ENCODE results near the gene AUTS2. TPM values are rescaled to one million over a fixed set of nuclear protein-coding genes. Genes with fewer than 3 reads are reported as not detected.

The AUTS2 gene
- total and polyA plus RNA-seq, 9 of the 15 experiments (the other 6 are each of a cell fraction or from before 2014, with no cell fraction given): 0.58 TPM; not detected in 8

DNA sequence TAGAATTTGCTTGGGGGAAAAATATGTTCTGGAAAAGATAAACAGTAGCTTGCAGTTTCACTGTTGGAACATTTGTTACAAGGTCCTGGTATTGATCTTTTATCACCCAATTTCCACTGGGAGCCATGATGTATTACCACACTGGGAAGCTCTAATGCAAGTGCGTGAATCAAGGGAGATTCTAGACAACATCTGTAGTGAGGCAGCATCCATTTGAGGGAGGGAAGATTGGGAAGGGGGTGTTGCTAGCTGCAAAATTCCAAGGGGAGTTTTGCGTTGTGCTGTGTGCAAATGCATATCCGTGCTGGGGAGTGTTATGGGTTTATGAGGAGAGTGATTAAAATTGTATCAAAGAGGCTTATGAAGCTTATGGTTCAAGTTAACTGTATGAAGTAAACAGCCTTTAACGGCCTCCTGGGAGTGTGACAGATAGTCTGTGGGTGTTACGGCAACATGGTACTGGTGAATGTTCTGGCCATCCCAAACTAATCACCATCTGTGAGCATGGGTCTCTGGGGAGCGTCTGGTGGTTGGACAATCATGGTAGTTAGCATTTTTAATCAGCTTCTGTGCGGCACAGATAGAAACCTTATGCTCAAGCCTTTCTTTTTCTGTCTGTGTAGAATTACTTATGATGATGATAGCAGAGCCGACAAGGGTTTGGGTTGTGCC is 931.8 kb downstream of the AUTS2 start:
- in situ Hi-C loops (cut with MboI): no loop called here

More for the DNA sequence above, 931.8 kb downstream of the AUTS2 start:
- POLR2A ChIA-PET: interaction anchor here (1.1 kb wide), 1 partner anchor 12 kb away, joined by 3 read pairs; no protein-coding TSS in a partner anchor
- no peak overlapping the region for H3K27ac ChIP-seq (ENCODE audit: extremely low read depth, low read depth, low read length)
- H3K4me2 ChIP-seq (ENCODE audit: insufficient read depth, low read length): no peak overlapping the region
- no peak overlapping the region for H2AFZ ChIP-seq (ENCODE audit: low read depth, low read length)
- no peak overlapping the region for H3K9ac ChIP-seq (ENCODE audit: insufficient read depth in 1 of 2, low read depth in 2 of 2, low read length in 2 of 2)
- peaks cover 0 to 2% of the 10 kb centered on the region in 2 experiments; a peak in 1 of 5 replicates for H3K27me3 ChIP-seq (ENCODE audit: control insufficient read depth in 2 of 2, insufficient read depth in 2 of 2, low read length in 2 of 2)
- no peaks in the 10 kb centered on the region for H3K79me2 ChIP-seq (ENCODE audit: control insufficient read depth, insufficient read depth, low read length)
- DNase-seq (ENCODE audit: extremely low read depth in 1 of 4, low spot score in 3 of 4): no peak
- TF ChIP-seq, protein P1, sequence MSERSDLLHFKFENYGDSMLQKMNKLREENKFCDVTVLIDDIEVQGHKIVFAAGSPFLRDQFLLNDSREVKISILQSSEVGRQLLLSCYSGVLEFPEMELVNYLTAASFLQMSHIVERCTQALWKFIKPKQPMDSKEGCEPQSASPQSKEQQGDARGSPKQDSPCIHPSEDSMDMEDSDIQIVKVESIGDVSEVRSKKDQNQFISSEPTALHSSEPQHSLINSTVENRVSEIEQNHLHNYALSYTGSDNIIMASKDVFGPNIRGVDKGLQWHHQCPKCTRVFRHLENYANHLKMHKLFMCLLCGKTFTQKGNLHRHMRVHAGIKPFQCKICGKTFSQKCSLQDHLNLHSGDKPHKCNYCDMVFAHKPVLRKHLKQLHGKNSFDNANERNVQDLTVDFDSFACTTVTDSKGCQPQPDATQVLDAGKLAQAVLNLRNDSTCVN (CRISPR knock-in tag; IDR thresholded peaks at IDR 0.05): no peak
- TF ChIP-seq ZEB2 (IDR thresholded peaks at IDR 0.05): no peak
- TF ChIP-seq PYGO2 (tag; IDR thresholded peaks at IDR 0.05): no peak
- no peak for TF ChIP-seq SAP30 (IDR thresholded peaks at IDR 0.05; ENCODE audit: borderline replicate concordance, insufficient read depth, low read depth, low read length, poor library complexity, severe bottlenecking)
- TF ChIP-seq MCM7 (IDR thresholded peaks at IDR 0.05): no peak
- TF ChIP-seq, protein P2, sequence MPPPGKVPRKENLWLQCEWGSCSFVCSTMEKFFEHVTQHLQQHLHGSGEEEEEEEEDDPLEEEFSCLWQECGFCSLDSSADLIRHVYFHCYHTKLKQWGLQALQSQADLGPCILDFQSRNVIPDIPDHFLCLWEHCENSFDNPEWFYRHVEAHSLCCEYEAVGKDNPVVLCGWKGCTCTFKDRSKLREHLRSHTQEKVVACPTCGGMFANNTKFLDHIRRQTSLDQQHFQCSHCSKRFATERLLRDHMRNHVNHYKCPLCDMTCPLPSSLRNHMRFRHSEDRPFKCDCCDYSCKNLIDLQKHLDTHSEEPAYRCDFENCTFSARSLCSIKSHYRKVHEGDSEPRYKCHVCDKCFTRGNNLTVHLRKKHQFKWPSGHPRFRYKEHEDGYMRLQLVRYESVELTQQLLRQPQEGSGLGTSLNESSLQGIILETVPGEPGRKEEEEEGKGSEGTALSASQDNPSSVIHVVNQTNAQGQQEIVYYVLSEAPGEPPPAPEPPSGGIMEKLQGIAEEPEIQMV (tag; conservative IDR thresholded peaks at IDR 0.05; ENCODE audit: low read depth): no peak
- no peak for TF ChIP-seq KDM2B (CRISPR knock-in tag; IDR thresholded peaks at IDR 0.05)
- TF ChIP-seq GABPB1 (CRISPR knock-in tag; IDR thresholded peaks at IDR 0.05): no peak
- no peak for TF ChIP-seq ZNF644 (tag; IDR thresholded peaks at IDR 0.05; ENCODE audit: low read depth)
- no peak for TF ChIP-seq GABPB2 (CRISPR knock-in tag; conservative IDR thresholded peaks at IDR 0.05)
- no peak for TF ChIP-seq KDM4B (IDR thresholded peaks at IDR 0.05; ENCODE audit: borderline replicate concordance in 2 of 2, low read depth in 1 of 2)
- TF ChIP-seq, protein P3, sequence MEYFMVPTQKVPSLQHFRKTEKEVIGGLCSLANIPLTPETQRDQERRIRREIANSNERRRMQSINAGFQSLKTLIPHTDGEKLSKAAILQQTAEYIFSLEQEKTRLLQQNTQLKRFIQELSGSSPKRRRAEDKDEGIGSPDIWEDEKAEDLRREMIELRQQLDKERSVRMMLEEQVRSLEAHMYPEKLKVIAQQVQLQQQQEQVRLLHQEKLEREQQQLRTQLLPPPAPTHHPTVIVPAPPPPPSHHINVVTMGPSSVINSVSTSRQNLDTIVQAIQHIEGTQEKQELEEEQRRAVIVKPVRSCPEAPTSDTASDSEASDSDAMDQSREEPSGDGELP (CRISPR knock-in tag; IDR thresholded peaks at IDR 0.05; ENCODE audit: borderline replicate concordance): no peak
- no peak for TF ChIP-seq ATF1 (CRISPR knock-in tag; IDR thresholded peaks at IDR 0.05)
- no peak for TF ChIP-seq ATF1 (tag; IDR thresholded peaks at IDR 0.05)
- no peaks in the 10 kb centered on the region for H4K20me1 ChIP-seq (replicated peaks; ENCODE audit: control insufficient read depth, insufficient read depth, low read length)
- FAIRE-seq: no peak
- no peaks in the 10 kb centered on the region for H3K4me1 ChIP-seq (replicated peaks in 1 of 2; ENCODE audit: control insufficient read depth in 2 of 2, insufficient read depth in 2 of 2, low read length in 2 of 2)
- no peak for ATAC-seq
- H3K9me3 ChIP-seq (replicated peaks; ENCODE audit: control insufficient read depth, insufficient read depth, low read depth, low read length): no peaks in the 10 kb centered on the region
- no peak overlapping the region for H3K4me3 ChIP-seq
- 4% methylated on average over 8 of the region's 8 CpGs for WGBS (ENCODE audit: insufficient coverage, low coverage, missing lambda C conversion rate)
- H3K36me3 ChIP-seq (ENCODE audit: control insufficient read depth, insufficient read depth, low read length): no peaks in the 10 kb centered on the region
- CTCF ChIA-PET (ENCODE audit: low intra/inter-chr PET ratio): no interaction called here
- intact Hi-C loops (cut with micrococcal nuclease): no loop called here
- H3K9me1 ChIP-seq (ENCODE audit: control insufficient read depth, insufficient read depth, low read length): no peaks in the 10 kb centered on the region
- BruUV-seq (replicated peaks): no TSS peak
